HEK293 (cell line): ENCODE results near the gene FAXC.

Experiments used
- CTCF ChIA-PET: fragments of 350-600 bp; formaldehyde crosslinking; extraction: SDS; loops from one replicate; lab custom pipeline; 2021; ENCODE audit warnings: antibody characterized with exemption; lab: Yijun Ruan, JAX
- POLR2A ChIA-PET: fragments of 300-600 bp; formaldehyde crosslinking; extraction: SDS; loops from one replicate; lab custom pipeline; 2020; ENCODE audit warnings: antibody characterized with exemption, inconsistent platforms; lab: Yijun Ruan, JAX
- H3K27ac ChIP-seq: fragments of 200-500 bp; sonication (Bioruptor generic); 2 replicates; pipeline ENCODE4 v1.5.1; 2014; ENCODE audit warnings: low read depth, low read length, control low read depth, inconsistent platforms; ENCODE audit errors: extremely low read depth
- H3K36me3 ChIP-seq, 2 experiments: fragments of 200-500 bp in 1 of 2; sonication (Bioruptor generic) in 1 of 2; 1 replicate in 1 of 2; 2 replicates in 1 of 2; pipeline ENCODE4 v1.5.1; 2014 to 2017; ENCODE audit warnings: inconsistent platforms in 2 of 2, low read length in 2 of 2; ENCODE audit not compliant: control insufficient read depth in 2 of 2, insufficient read depth in 1 of 2
- H3K4me1 ChIP-seq: fragments of 200-500 bp; sonication (Bioruptor generic); 2 replicates; pipeline ENCODE4 v1.5.1; 2014; ENCODE audit warnings: mild to moderate bottlenecking, low read length, inconsistent platforms; ENCODE audit not compliant: control insufficient read depth, insufficient read depth
- H3K4me3 ChIP-seq: 2 replicates; pipeline ENCODE4 v1.5.1; 2011; ENCODE audit warnings: low read depth, mild to moderate bottlenecking, control low read depth, low read length, moderate library complexity
- H3K9me3 ChIP-seq: fragments of 200-500 bp; sonication (Bioruptor generic); 2 replicates; pipeline ENCODE4 v1.5.1; 2014; ENCODE audit warnings: low read depth, low read length, inconsistent platforms; ENCODE audit not compliant: control insufficient read depth, insufficient read depth
- FEZF1 ChIP-seq: fragments of 450-650 bp; formaldehyde crosslinking; IDR thresholded peaks from 2 replicates; pipeline ENCODE4 v1.5.1; 2016; ENCODE audit warnings: missing biosample characterization, missing genetic modification characterization
- KLF10 ChIP-seq: fragments of 450-650 bp; IDR thresholded peaks from 2 replicates; pipeline ENCODE4 v1.5.1; 2018; ENCODE audit warnings: missing biosample characterization, mild to moderate bottlenecking, missing genetic modification characterization
- MYNN ChIP-seq: fragments of 450-650 bp; formaldehyde crosslinking; IDR thresholded peaks from 2 replicates; pipeline ENCODE4 v1.5.1; 2016; ENCODE audit warnings: missing biosample characterization, missing genetic modification characterization, borderline replicate concordance
- OVOL3 ChIP-seq: fragments of 450-650 bp; formaldehyde crosslinking; IDR thresholded peaks from 2 replicates; pipeline ENCODE4 v1.5.1; 2016; ENCODE audit warnings: missing biosample characterization, missing genetic modification characterization
- REPIN1 ChIP-seq: fragments of 450-650 bp; formaldehyde crosslinking; IDR thresholded peaks from 2 replicates; pipeline ENCODE4 v1.5.1; 2017; ENCODE audit warnings: missing biosample characterization, missing genetic modification characterization, low read depth
- SCRT2 ChIP-seq: fragments of 450-650 bp; formaldehyde crosslinking; IDR thresholded peaks from 2 replicates; pipeline ENCODE4 v1.5.1; 2016; ENCODE audit warnings: missing biosample characterization, missing genetic modification characterization
- WT1 ChIP-seq: fragments of 450-650 bp; formaldehyde crosslinking; IDR thresholded peaks from 2 replicates; pipeline ENCODE4 v1.5.1; 2016; ENCODE audit warnings: missing biosample characterization, missing genetic modification characterization
- ZBTB8A ChIP-seq: fragments of 450-650 bp; formaldehyde crosslinking; IDR thresholded peaks from 2 replicates; pipeline ENCODE4 v1.5.1; 2016; ENCODE audit warnings: missing biosample characterization, missing genetic modification characterization
- ZNF10 ChIP-seq: fragments of 450-650 bp; formaldehyde crosslinking; IDR thresholded peaks from 2 replicates; pipeline ENCODE4 v1.5.1; 2017; ENCODE audit warnings: missing biosample characterization, missing genetic modification characterization
- ZNF16 ChIP-seq: fragments of 450-650 bp; formaldehyde crosslinking; IDR thresholded peaks from 2 replicates; pipeline ENCODE4 v1.5.1; 2016; ENCODE audit warnings: low read depth, missing biosample characterization, missing genetic modification characterization
- ZNF221 ChIP-seq: fragments of 450-650 bp; formaldehyde crosslinking; IDR thresholded peaks from 2 replicates; pipeline ENCODE4 v1.5.1; 2017; ENCODE audit warnings: missing biosample characterization, missing genetic modification characterization, borderline replicate concordance
- ZNF426 ChIP-seq: fragments of 450-650 bp; formaldehyde crosslinking; IDR thresholded peaks from 2 replicates; pipeline ENCODE4 v1.5.1; 2017; ENCODE audit warnings: missing biosample characterization, missing genetic modification characterization, mild to moderate bottlenecking, inconsistent platforms, moderate library complexity
- ZNF514 ChIP-seq: fragments of 450-650 bp; formaldehyde crosslinking; IDR thresholded peaks from 2 replicates; pipeline ENCODE4 v1.5.1; 2016; ENCODE audit warnings: missing biosample characterization, missing genetic modification characterization
- ZNF558 ChIP-seq: fragments of 450-650 bp; formaldehyde crosslinking; IDR thresholded peaks from 2 replicates; pipeline ENCODE4 v1.5.1; 2016; ENCODE audit warnings: missing biosample characterization, missing genetic modification characterization
- ZNF701 ChIP-seq: fragments of 450-650 bp; formaldehyde crosslinking; IDR thresholded peaks from 2 replicates; pipeline ENCODE4 v1.5.1; 2016; ENCODE audit warnings: missing biosample characterization, missing genetic modification characterization
- ZSCAN23 ChIP-seq: fragments of 450-650 bp; formaldehyde crosslinking; IDR thresholded peaks from 2 replicates; pipeline ENCODE4 v1.5.1; 2016; ENCODE audit warnings: missing biosample characterization, missing genetic modification characterization
- TF ChIP-seq, protein P1 (sequence below): fragments of 450-650 bp; formaldehyde crosslinking; conservative IDR thresholded peaks from 2 replicates; pipeline ENCODE4 v1.5.1; 2016; ENCODE audit warnings: low read depth, missing biosample characterization, missing genetic modification characterization
- TF ChIP-seq, protein P2 (sequence below): fragments of 450-650 bp; formaldehyde crosslinking; IDR thresholded peaks from 2 replicates; pipeline ENCODE4 v1.5.1; 2016; ENCODE audit warnings: missing biosample characterization, missing genetic modification characterization, borderline replicate concordance

The FAXC gene

DNA sequence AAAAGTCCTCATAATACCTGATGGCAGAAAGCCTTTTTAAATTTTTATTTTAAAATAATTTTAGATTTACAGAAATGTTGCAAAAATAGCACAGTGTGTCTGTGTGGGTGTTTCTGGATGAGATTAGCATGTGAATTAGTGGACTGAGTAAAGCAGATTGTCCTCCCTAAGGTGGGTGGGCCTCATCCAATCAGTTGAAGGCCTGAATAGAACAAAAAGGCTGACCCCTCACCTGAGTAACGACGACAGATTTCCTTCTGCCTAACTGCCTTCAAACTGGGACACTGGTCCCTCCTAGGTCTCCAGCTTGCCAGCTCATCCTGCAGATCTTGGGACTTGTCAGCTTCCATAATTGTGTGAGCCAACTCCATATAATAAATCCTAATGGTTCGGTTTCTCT lies 54.2 kb downstream of the FAXC start:
- H3K36me3 ChIP-seq, result peaks cover 1 to 45% of the 10 kb centered on the region in 2 experiments; a peak in 2 of 3 replicates
- ChIA-PET POLR2A (no interaction called here), CTCF (interaction anchor here (0.6 kb wide), 1 partner anchor 15 kb away, joined by 5 read pairs; no protein-coding TSS in a partner anchor)
- no peaks in the 10 kb centered on the region for H3K4me1 ChIP-seq
- H3K27ac ChIP-seq, result no peak overlapping the region
- H3K4me3 ChIP-seq, result no peak overlapping the region
- no peaks in the 10 kb centered on the region for H3K9me3 ChIP-seq
- TF ChIP-seq ZNF10 (tag by site-specific recombination) (peak; percentile 99), SCRT2 (no peak), ZNF426 (no peak), ZSCAN23 (tag by site-specific recombination) (no peak)
- TF ChIP-seq, all 188 proteins: peak for 1

DNA sequence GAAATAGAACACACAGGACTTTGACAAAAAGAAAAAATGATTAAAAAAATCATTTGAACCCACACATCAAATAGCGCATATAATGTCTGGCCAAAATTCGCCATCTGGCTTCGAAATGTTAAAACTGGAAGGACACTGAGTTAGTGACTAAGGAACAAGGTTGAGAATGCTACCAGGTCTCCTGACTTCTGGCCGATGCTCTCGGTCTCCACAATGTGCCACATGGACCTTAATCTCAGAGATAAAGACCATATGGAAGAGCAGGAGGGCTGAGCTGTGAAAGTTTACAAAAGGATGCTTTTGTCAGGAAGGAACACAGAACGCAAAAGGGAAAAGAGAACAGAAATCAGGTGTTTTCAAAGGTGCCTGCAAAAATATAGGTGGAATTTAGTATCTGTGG lies 54.7 kb downstream of the FAXC start:
- H3K4me1 ChIP-seq, result no peaks in the 10 kb centered on the region
- H3K27ac ChIP-seq, result no peak overlapping the region
- TF ChIP-seq ZNF221 (tag by site-specific recombination), result no peak
- TF ChIP-seq ZNF558 (tag by site-specific recombination), result no peak
- no peak for TF ChIP-seq ZNF10 (tag by site-specific recombination)
- no peak for TF ChIP-seq ZNF701 (tag by site-specific recombination)
- TF ChIP-seq, protein P1, sequence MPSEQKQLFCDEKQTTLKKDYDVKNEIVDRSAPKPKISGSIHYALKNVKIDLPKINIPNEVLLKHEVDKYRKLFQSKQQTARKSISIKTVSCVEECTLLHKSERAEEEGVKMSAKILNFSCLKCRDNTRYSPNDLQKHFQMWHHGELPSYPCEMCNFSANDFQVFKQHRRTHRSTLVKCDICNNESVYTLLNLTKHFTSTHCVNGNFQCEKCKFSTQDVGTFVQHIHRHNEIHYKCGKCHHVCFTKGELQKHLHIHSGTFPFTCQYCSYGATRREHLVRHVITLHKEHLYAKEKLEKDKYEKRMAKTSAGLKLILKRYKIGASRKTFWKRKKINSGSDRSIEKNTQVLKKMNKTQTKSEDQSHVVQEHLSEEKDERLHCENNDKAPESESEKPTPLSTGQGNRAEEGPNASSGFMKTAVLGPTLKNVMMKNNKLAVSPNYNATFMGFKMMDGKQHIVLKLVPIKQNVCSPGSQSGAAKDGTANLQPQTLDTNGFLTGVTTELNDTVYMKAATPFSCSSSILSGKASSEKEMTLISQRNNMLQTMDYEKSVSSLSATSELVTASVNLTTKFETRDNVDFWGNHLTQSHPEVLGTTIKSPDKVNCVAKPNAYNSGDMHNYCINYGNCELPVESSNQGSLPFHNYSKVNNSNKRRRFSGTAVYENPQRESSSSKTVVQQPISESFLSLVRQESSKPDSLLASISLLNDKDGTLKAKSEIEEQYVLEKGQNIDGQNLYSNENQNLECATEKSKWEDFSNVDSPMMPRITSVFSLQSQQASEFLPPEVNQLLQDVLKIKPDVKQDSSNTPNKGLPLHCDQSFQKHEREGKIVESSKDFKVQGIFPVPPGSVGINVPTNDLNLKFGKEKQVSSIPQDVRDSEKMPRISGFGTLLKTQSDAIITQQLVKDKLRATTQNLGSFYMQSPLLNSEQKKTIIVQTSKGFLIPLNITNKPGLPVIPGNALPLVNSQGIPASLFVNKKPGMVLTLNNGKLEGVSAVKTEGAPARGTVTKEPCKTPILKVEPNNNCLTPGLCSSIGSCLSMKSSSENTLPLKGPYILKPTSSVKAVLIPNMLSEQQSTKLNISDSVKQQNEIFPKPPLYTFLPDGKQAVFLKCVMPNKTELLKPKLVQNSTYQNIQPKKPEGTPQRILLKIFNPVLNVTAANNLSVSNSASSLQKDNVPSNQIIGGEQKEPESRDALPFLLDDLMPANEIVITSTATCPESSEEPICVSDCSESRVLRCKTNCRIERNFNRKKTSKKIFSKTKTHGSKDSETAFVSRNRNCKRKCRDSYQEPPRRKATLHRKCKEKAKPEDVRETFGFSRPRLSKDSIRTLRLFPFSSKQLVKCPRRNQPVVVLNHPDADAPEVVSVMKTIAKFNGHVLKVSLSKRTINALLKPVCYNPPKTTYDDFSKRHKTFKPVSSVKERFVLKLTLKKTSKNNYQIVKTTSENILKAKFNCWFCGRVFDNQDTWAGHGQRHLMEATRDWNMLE (tag by site-specific recombination), result no peak
- TF ChIP-seq ZBTB8A (tag by site-specific recombination), result no peak
- TF ChIP-seq ZNF16 (tag by site-specific recombination), result no peak
- TF ChIP-seq OVOL3 (tag by site-specific recombination), result no peak
- TF ChIP-seq ZNF514 (tag by site-specific recombination), result no peak
- TF ChIP-seq, protein P2, sequence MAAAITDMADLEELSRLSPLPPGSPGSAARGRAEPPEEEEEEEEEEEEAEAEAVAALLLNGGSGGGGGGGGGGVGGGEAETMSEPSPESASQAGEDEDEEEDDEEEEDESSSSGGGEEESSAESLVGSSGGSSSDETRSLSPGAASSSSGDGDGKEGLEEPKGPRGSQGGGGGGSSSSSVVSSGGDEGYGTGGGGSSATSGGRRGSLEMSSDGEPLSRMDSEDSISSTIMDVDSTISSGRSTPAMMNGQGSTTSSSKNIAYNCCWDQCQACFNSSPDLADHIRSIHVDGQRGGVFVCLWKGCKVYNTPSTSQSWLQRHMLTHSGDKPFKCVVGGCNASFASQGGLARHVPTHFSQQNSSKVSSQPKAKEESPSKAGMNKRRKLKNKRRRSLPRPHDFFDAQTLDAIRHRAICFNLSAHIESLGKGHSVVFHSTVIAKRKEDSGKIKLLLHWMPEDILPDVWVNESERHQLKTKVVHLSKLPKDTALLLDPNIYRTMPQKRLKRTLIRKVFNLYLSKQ, result no peak
- TF ChIP-seq WT1 (tag by site-specific recombination), result no peak
- no peak for TF ChIP-seq MYNN
- no peak for TF ChIP-seq FEZF1 (tag by site-specific recombination)
- TF ChIP-seq REPIN1 (tag by site-specific recombination), result no peak
- TF ChIP-seq KLF10 (tag by site-specific recombination), result no peak
- POLR2A ChIA-PET, result no interaction called here
- no peaks in the 10 kb centered on the region for H3K9me3 ChIP-seq
- CTCF ChIA-PET, result no interaction called here
- H3K36me3 ChIP-seq, result peaks cover 6 to 45% of the 10 kb centered on the region in 2 experiments; a peak in 2 of 3 replicates
- H3K4me3 ChIP-seq, result no peak overlapping the region
